Nephron (organoid): ENCODE results near the gene HTR5A.

ENCODE experiments used
- H3K27ac Mint-ChIP-seq, 3 experiments: 2 replicates each; pipeline ENCODE4 v1.8.0; 2020; ENCODE audit warnings: mixed read lengths in 3 of 3, mild to moderate bottlenecking in 2 of 3, moderate library complexity in 1 of 3
- H3K27me3 Mint-ChIP-seq: 2 replicates; pipeline ENCODE4 v1.8.0; 2021; ENCODE audit warnings: low read depth, mild to moderate bottlenecking, moderate library complexity, mixed read lengths
- H3K36me3 Mint-ChIP-seq: 2 replicates; pipeline ENCODE4 v1.8.0; 2020; ENCODE audit warnings: low read depth, mixed read lengths
- H3K4me1 Mint-ChIP-seq: 2 replicates; pipeline ENCODE4 v1.8.0; 2020; ENCODE audit warnings: mixed read lengths
- H3K4me3 Mint-ChIP-seq, 3 experiments: 2 replicates each; pipeline ENCODE4 v1.8.0; 2020; ENCODE audit warnings: mild to moderate bottlenecking in 3 of 3, mixed read lengths in 3 of 3, moderate library complexity in 2 of 3
- H3K9me3 Mint-ChIP-seq: 2 replicates; pipeline ENCODE4 v1.8.0; 2020; ENCODE audit warnings: mixed read lengths
- CTCF ChIP-seq, 3 experiments: fragments of 200-600 bp; sonication (generic); IDR thresholded peaks; one replicate each; pipeline ENCODE4 v1.5.0; 2021; ENCODE audit warnings: antibody characterized with exemption in 3 of 3; ENCODE audit not compliant: unreplicated experiment in 3 of 3

The HTR5A gene

GRCh38 chr7:155071121-155071651, 1.1 kb downstream of the HTR5A start:
- Mint-ChIP-seq H3K27ac (no peak overlapping the region), H3K4me1 (no peaks in the 10 kb centered on the region), H3K4me3 (no peak overlapping the region), H3K9me3 (no peaks in the 10 kb centered on the region), H3K36me3 (no peaks in the 10 kb centered on the region), H3K27me3 (peaks cover 45% of the 10 kb centered on the region)
- TF ChIP-seq CTCF (IDR thresholded peaks at IDR 0.05; ENCODE audit: unreplicated experiment in 3 of 3): no peak

- no peaks in the 10 kb centered on the region for H3K4me1 Mint-ChIP-seq
- peaks cover 45% of the 10 kb centered on the region for H3K27me3 Mint-ChIP-seq
- H3K36me3 Mint-ChIP-seq: no peaks in the 10 kb centered on the region
- no peak for TF ChIP-seq CTCF (IDR thresholded peaks at IDR 0.05; ENCODE audit: unreplicated experiment in 3 of 3)
- H3K4me3 Mint-ChIP-seq: no peak overlapping the region
- H3K27ac Mint-ChIP-seq: no peak overlapping the region
- H3K9me3 Mint-ChIP-seq: no peaks in the 10 kb centered on the region
These were observed 1.9 kb downstream of the HTR5A start for GRCh38 chr7:155071916-155072571.

GRCh38 chr7:155073922-155074321, 3.8 kb downstream of the HTR5A start:
- H3K9me3 Mint-ChIP-seq: no peaks in the 10 kb centered on the region
- TF ChIP-seq CTCF (IDR thresholded peaks at IDR 0.05; ENCODE audit: unreplicated experiment in 3 of 3): no peak
- H3K27ac Mint-ChIP-seq: no peak overlapping the region
- H3K27me3 Mint-ChIP-seq: peaks cover 45% of the 10 kb centered on the region
- H3K36me3 Mint-ChIP-seq: no peaks in the 10 kb centered on the region
- H3K4me1 Mint-ChIP-seq: no peaks in the 10 kb centered on the region
- no peak overlapping the region for H3K4me3 Mint-ChIP-seq

GRCh38 chr7:155084021-155084420, 13.9 kb downstream of the HTR5A start:
- H3K4me1 Mint-ChIP-seq: no peaks in the 10 kb centered on the region
- no peak overlapping the region for H3K27ac Mint-ChIP-seq
- peaks cover 3% of the 10 kb centered on the region for H3K9me3 Mint-ChIP-seq
- H3K4me3 Mint-ChIP-seq: no peak overlapping the region
- H3K36me3 Mint-ChIP-seq: no peaks in the 10 kb centered on the region
- H3K27me3 Mint-ChIP-seq: peaks cover 18% of the 10 kb centered on the region
- no peak for TF ChIP-seq CTCF (IDR thresholded peaks at IDR 0.05; ENCODE audit: unreplicated experiment in 3 of 3)

- TF ChIP-seq CTCF (IDR thresholded peaks at IDR 0.05; ENCODE audit: unreplicated experiment in 3 of 3): no peak
- no peak overlapping the region for H3K27ac Mint-ChIP-seq
- H3K27me3 Mint-ChIP-seq: peaks cover 18% of the 10 kb centered on the region
- peaks cover 3% of the 10 kb centered on the region for H3K9me3 Mint-ChIP-seq
- H3K36me3 Mint-ChIP-seq: no peaks in the 10 kb centered on the region
- H3K4me1 Mint-ChIP-seq: no peaks in the 10 kb centered on the region
- no peak overlapping the region for H3K4me3 Mint-ChIP-seq
These were observed 14.8 kb downstream of the HTR5A start for GRCh38 chr7:155084969-155085368.

- no peak overlapping the region for H3K27ac Mint-ChIP-seq
- no peaks in the 10 kb centered on the region for H3K9me3 Mint-ChIP-seq
- peaks cover 9% of the 10 kb centered on the region for H3K27me3 Mint-ChIP-seq
- H3K4me1 Mint-ChIP-seq: no peaks in the 10 kb centered on the region
- no peaks in the 10 kb centered on the region for H3K36me3 Mint-ChIP-seq
- no peak overlapping the region for H3K4me3 Mint-ChIP-seq
- TF ChIP-seq CTCF (IDR thresholded peaks at IDR 0.05; ENCODE audit: unreplicated experiment in 3 of 3): no peak
These were observed 20.6 kb downstream of the HTR5A start for GRCh38 chr7:155090684-155091083.
